Measurements from ENCODE around the gene SMAD2. TPM values are rescaled to one million over a fixed set of nuclear protein-coding genes. Genes with fewer than 3 reads are reported as not detected.

Gene SMAD2
- total RNA-seq, 1 donor from 2014 or later, result 144 TPM

DNA sequence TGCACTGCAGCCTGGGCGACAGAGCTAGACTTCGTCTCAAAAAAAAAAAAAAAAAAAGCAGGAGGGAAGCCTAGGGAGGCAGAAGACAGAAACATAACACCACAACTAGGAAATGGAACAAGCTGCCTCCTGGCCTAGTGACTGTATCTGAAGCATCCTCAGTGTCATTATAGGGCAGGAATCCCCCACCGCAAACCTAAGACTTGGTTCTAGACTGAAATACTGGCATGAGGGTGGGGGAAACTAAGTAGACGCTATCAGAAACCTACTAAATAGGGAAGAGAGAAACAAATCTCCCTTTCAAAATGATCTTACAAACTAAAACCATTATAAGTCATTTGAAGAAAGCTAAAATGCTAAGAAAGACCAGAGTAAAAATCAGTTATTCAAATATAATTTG, 16.4 kb upstream of the SMAD2 start:
- Mint-ChIP-seq H3K4me3 (ENCODE audit: unreplicated experiment) (no peak overlapping the region), H3K27ac (ENCODE audit: unreplicated experiment) (no peak overlapping the region), H3K9me3 (ENCODE audit: unreplicated experiment) (peaks cover 5% of the 10 kb centered on the region), H3K27me3 (ENCODE audit: low read depth, unreplicated experiment) (no peaks in the 10 kb centered on the region), H3K4me1 (ENCODE audit: low read depth, unreplicated experiment) (peaks cover 7% of the 10 kb centered on the region), H3K36me3 (ENCODE audit: low read depth, unreplicated experiment) (no peaks in the 10 kb centered on the region)
- DNase-seq (ENCODE audit: low read depth), result no peak
- Histone ChIP-seq H4K20me1 (ENCODE audit: insufficient read depth, low read length) (no peaks in the 10 kb centered on the region), H3K9ac (ENCODE audit: low read length) (no peak overlapping the region), H2AFZ (ENCODE audit: low read depth, low read length) (no peak overlapping the region), H3K27me3 (ENCODE audit: insufficient read depth, low read length) (peaks cover 1% of the 10 kb centered on the region), H3K79me2 (ENCODE audit: insufficient read depth, low read length) (no peaks in the 10 kb centered on the region), H3K9me3 (ENCODE audit: insufficient read depth, low read depth, low read length) (no peaks in the 10 kb centered on the region), H3K36me3 (ENCODE audit: insufficient read depth, low read length) (no peaks in the 10 kb centered on the region), H3K4me1 (ENCODE audit: insufficient read depth, low read length) (no peaks in the 10 kb centered on the region), H3K4me2 (ENCODE audit: low read length) (no peak overlapping the region), H3K4me3 (ENCODE audit: insufficient read depth, low read depth, low read length) (no peak overlapping the region), H3K27ac (ENCODE audit: low read depth, low read length) (no peak overlapping the region)
- TF ChIP-seq, protein P1, sequence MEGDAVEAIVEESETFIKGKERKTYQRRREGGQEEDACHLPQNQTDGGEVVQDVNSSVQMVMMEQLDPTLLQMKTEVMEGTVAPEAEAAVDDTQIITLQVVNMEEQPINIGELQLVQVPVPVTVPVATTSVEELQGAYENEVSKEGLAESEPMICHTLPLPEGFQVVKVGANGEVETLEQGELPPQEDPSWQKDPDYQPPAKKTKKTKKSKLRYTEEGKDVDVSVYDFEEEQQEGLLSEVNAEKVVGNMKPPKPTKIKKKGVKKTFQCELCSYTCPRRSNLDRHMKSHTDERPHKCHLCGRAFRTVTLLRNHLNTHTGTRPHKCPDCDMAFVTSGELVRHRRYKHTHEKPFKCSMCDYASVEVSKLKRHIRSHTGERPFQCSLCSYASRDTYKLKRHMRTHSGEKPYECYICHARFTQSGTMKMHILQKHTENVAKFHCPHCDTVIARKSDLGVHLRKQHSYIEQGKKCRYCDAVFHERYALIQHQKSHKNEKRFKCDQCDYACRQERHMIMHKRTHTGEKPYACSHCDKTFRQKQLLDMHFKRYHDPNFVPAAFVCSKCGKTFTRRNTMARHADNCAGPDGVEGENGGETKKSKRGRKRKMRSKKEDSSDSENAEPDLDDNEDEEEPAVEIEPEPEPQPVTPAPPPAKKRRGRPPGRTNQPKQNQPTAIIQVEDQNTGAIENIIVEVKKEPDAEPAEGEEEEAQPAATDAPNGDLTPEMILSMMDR (IDR thresholded peaks at IDR 0.05; ENCODE audit: insufficient read depth, low read depth, low read length), result no peak
- no peak for TF ChIP-seq EZH2 (IDR thresholded peaks at IDR 0.05; ENCODE audit: insufficient read depth, low read length)
- FAIRE-seq, result no peak

DNA sequence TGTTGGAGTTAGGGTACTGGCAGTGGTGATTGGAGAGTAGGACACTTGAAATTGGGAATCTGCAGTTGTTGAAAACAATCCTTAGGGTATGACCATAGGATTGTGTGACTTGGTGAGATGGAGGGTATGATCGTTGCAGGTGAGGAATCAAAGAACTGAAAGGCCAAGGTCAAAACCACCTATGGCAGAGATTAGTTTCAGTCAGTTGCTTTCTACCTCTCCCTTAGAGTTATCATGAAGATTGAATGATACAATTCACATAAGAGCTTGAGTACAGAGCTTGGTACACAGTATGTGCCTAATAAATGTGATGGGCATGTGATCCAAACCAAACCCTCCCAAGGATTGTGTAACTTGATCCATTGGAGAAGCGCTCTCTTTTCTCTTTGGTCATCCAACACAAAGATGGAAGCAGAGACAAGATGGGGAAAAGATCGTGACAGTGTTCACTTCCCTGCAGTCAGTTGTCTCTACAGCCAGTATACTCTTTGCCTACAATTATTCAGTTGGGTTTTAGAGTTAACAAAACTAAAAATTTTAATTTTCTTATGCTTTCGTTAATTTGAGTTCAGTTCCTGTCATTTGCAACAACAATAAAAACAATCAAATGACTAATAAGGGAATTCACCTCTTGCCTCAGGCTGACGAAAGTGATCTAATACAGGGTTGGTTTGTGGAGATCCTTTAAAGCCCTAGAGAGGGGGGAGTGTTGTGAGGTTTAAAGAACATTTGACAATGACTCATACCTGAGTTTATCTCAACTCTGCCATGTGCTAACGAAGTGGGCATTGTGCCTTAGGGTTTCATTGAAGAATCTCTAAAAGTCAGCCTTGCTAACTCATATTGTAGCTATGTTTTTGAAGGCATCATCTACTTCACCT, 14.8 kb upstream of the SMAD2 start:
- no peaks in the 10 kb centered on the region for H3K27me3 ChIP-seq (ENCODE audit: insufficient read depth, low read length)
- H3K4me3 ChIP-seq (ENCODE audit: insufficient read depth, low read depth, low read length), result no peak overlapping the region
- H3K4me3 Mint-ChIP-seq (ENCODE audit: unreplicated experiment), result no peak overlapping the region
- no peak overlapping the region for H3K27ac ChIP-seq (ENCODE audit: low read depth, low read length)
- no peaks in the 10 kb centered on the region for H3K36me3 ChIP-seq (ENCODE audit: insufficient read depth, low read length)
- H3K4me1 ChIP-seq (ENCODE audit: insufficient read depth, low read length), result no peaks in the 10 kb centered on the region
- H3K4me2 ChIP-seq (ENCODE audit: low read length), result peak overlapping the region; percentile 18
- FAIRE-seq (no peak), DNase-seq (ENCODE audit: low read depth) (peak; percentile 66)
- no peak overlapping the region for H3K27ac Mint-ChIP-seq (ENCODE audit: unreplicated experiment)
- no peaks in the 10 kb centered on the region for H3K36me3 Mint-ChIP-seq (ENCODE audit: low read depth, unreplicated experiment)
- no peak overlapping the region for H2AFZ ChIP-seq (ENCODE audit: low read depth, low read length)
- no peaks in the 10 kb centered on the region for H4K20me1 ChIP-seq (ENCODE audit: insufficient read depth, low read length)
- H3K4me1 Mint-ChIP-seq (ENCODE audit: low read depth, unreplicated experiment), result peaks cover 7% of the 10 kb centered on the region
- TF ChIP-seq, protein P1 (IDR thresholded peaks at IDR 0.05; ENCODE audit: insufficient read depth, low read depth, low read length), result no peak
- TF ChIP-seq EZH2 (IDR thresholded peaks at IDR 0.05; ENCODE audit: insufficient read depth, low read length), result no peak
- no peaks in the 10 kb centered on the region for H3K27me3 Mint-ChIP-seq (ENCODE audit: low read depth, unreplicated experiment)
- no peaks in the 10 kb centered on the region for H3K9me3 ChIP-seq (ENCODE audit: insufficient read depth, low read depth, low read length)
- peaks cover 5% of the 10 kb centered on the region for H3K9me3 Mint-ChIP-seq (ENCODE audit: unreplicated experiment)
- H3K79me2 ChIP-seq (ENCODE audit: insufficient read depth, low read length), result no peaks in the 10 kb centered on the region
- no peak overlapping the region for H3K9ac ChIP-seq (ENCODE audit: low read length)

DNA sequence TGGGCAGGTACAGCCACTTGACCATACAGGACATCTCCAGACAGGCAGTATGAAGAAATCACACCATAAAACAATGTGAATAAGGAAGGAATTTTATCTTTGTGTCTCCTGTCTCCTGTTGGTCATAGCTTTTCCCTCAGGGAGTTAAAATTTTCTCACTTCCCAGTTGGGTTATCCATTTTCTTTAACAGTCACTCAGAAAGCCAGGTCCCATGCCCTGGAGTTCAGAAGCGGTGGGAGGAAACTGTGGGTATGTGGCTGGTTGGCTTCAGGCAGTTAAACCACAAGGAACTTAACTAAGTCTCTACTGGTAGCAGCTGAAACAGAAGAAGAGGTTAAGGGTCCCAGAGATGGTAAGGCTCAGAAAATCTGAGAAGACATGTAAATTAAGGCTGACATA, 6.5 kb upstream of the SMAD2 start:
- no peak overlapping the region for H2AFZ ChIP-seq (ENCODE audit: low read depth, low read length)
- no peaks in the 10 kb centered on the region for H3K36me3 ChIP-seq (ENCODE audit: insufficient read depth, low read length)
- FAIRE-seq (no peak), DNase-seq (ENCODE audit: low read depth) (no peak)
- no peaks in the 10 kb centered on the region for H3K79me2 ChIP-seq (ENCODE audit: insufficient read depth, low read length)
- no peaks in the 10 kb centered on the region for H3K27me3 Mint-ChIP-seq (ENCODE audit: low read depth, unreplicated experiment)
- peaks cover 5% of the 10 kb centered on the region for H3K4me1 Mint-ChIP-seq (ENCODE audit: low read depth, unreplicated experiment)
- H3K27ac ChIP-seq (ENCODE audit: low read depth, low read length), result no peak overlapping the region
- H3K4me3 Mint-ChIP-seq (ENCODE audit: unreplicated experiment), result no peak overlapping the region
- peaks cover under 1% of the 10 kb centered on the region for H3K9me3 Mint-ChIP-seq (ENCODE audit: unreplicated experiment)
- no peak for TF ChIP-seq EZH2 (IDR thresholded peaks at IDR 0.05; ENCODE audit: insufficient read depth, low read length)
- TF ChIP-seq, protein P1 (IDR thresholded peaks at IDR 0.05; ENCODE audit: insufficient read depth, low read depth, low read length), result no peak
- H3K4me3 ChIP-seq (ENCODE audit: insufficient read depth, low read depth, low read length), result no peak overlapping the region
- H3K36me3 Mint-ChIP-seq (ENCODE audit: low read depth, unreplicated experiment), result no peaks in the 10 kb centered on the region
- H3K27me3 ChIP-seq (ENCODE audit: insufficient read depth, low read length), result peaks cover 10% of the 10 kb centered on the region
- H3K9me3 ChIP-seq (ENCODE audit: insufficient read depth, low read depth, low read length), result no peaks in the 10 kb centered on the region
- peaks cover under 1% of the 10 kb centered on the region for H3K4me1 ChIP-seq (ENCODE audit: insufficient read depth, low read length)
- no peak overlapping the region for H3K4me2 ChIP-seq (ENCODE audit: low read length)
- H4K20me1 ChIP-seq (ENCODE audit: insufficient read depth, low read length), result no peaks in the 10 kb centered on the region
- no peak overlapping the region for H3K9ac ChIP-seq (ENCODE audit: low read length)
- no peak overlapping the region for H3K27ac Mint-ChIP-seq (ENCODE audit: unreplicated experiment)

Data from astrocyte (in vitro differentiated cells and primary cell).